GM23338 (cell line): ENCODE results near the gene STAB2. TPM values are rescaled to one million over a fixed set of nuclear protein-coding genes. Genes with fewer than 3 reads are reported as not detected.

Source experiments
- ATAC-seq: fragments of 200-7000 bp; cut with Tn5 transposase; 3 replicates; pipeline ENCODE4 v1.9.1; 2020
- DNase-seq: peaks from one replicate; pipeline ENCODE4 v3.0.0-alpha.2; 2015; ENCODE audit warnings: low spot score
- H2AFZ ChIP-seq: fragments of 200-600 bp; sonication (generic); 2 replicates; pipeline ENCODE4 v1.8.0; 2016; ENCODE audit warnings: antibody characterized with exemption, mild to moderate bottlenecking, moderate library complexity
- H3F3A ChIP-seq: fragments of 200-600 bp; sonication (generic); replicated peaks from 2 replicates; pipeline ENCODE4 v1.8.0; 2017; ENCODE audit warnings: antibody characterized with exemption, mixed run types, low read depth
- H3K27ac ChIP-seq: fragments of 200-600 bp; sonication (generic); 2 replicates; pipeline ENCODE4 v1.6.1; 2016; ENCODE audit warnings: low read depth
- H3K27me3 ChIP-seq: fragments of 200-600 bp; sonication (generic); 2 replicates; pipeline ENCODE4 v1.8.0; 2016; ENCODE audit warnings: mild to moderate bottlenecking, mixed run types, moderate library complexity; ENCODE audit not compliant: insufficient read depth
- H3K36me3 ChIP-seq: fragments of 200-600 bp; sonication (generic); 2 replicates; pipeline ENCODE4 v1.8.0; 2016; ENCODE audit warnings: mild to moderate bottlenecking; ENCODE audit not compliant: insufficient read depth
- H3K4me1 ChIP-seq: fragments of 200-600 bp; sonication (generic); 2 replicates; pipeline ENCODE4 v1.8.0; 2016; ENCODE audit warnings: mild to moderate bottlenecking, moderate library complexity; ENCODE audit not compliant: insufficient read depth
- H3K4me2 ChIP-seq: fragments of 200-600 bp; sonication (generic); 2 replicates; pipeline ENCODE4 v1.7.1; 2017; ENCODE audit warnings: mixed run types
- H3K4me3 ChIP-seq: fragments of 200-600 bp; sonication (generic); 2 replicates; pipeline ENCODE4 v1.6.1; 2016; ENCODE audit warnings: mixed run types
- H3K79me2 ChIP-seq: fragments of 200-600 bp; sonication (generic); replicated peaks from 2 replicates; pipeline ENCODE4 v1.8.0; 2017; ENCODE audit warnings: mild to moderate bottlenecking; ENCODE audit not compliant: insufficient read depth
- H3K9me2 ChIP-seq: fragments of 200-600 bp; sonication (generic); 2 replicates; pipeline ENCODE4 v1.8.0; 2017; ENCODE audit not compliant: insufficient read depth
- H4K20me1 ChIP-seq: fragments of 200-600 bp; sonication (generic); replicated peaks from 2 replicates; pipeline ENCODE4 v1.8.0; 2017; ENCODE audit warnings: mild to moderate bottlenecking; ENCODE audit not compliant: insufficient read depth
- H3K27ac Mint-ChIP-seq: 2 replicates; pipeline ENCODE4 v1.8.0; 2020; ENCODE audit warnings: inconsistent platforms, mild to moderate bottlenecking, moderate library complexity, mixed read lengths
- H3K27me3 Mint-ChIP-seq: 3 replicates; pipeline ENCODE4 v1.8.0; 2022; ENCODE audit warnings: low read depth, mild to moderate bottlenecking, moderate library complexity, mixed read lengths, inconsistent platforms; ENCODE audit not compliant: insufficient read depth, poor library complexity
- H3K36me3 Mint-ChIP-seq: 3 replicates; pipeline ENCODE4 v1.8.0; 2021; ENCODE audit warnings: low read depth, mild to moderate bottlenecking, inconsistent platforms, moderate library complexity, mixed read lengths
- H3K4me1 Mint-ChIP-seq: 3 replicates; pipeline ENCODE4 v1.8.0; 2020; ENCODE audit warnings: mild to moderate bottlenecking, inconsistent platforms, mixed read lengths
- H3K4me3 Mint-ChIP-seq: 3 replicates; pipeline ENCODE4 v1.8.0; 2021; ENCODE audit warnings: moderate library complexity, mild to moderate bottlenecking, inconsistent platforms, mixed read lengths
- H3K9me3 Mint-ChIP-seq: 3 replicates; pipeline ENCODE4 v1.8.0; 2020; ENCODE audit warnings: moderate library complexity, mild to moderate bottlenecking, inconsistent platforms, mixed read lengths
- CREB1 ChIP-seq: fragments of 250-450 bp; sonication (Bioruptor Pico); IDR thresholded peaks from 2 replicates; pipeline ENCODE4 v1.5.0; 2020; ENCODE audit warnings: low read depth, mild to moderate bottlenecking, moderate library complexity
- EZH2 ChIP-seq: fragments of 200-600 bp; sonication (generic); IDR thresholded peaks from one replicate; pipeline ENCODE4 v1.8.0; 2017; ENCODE audit warnings: antibody characterized with exemption, mild to moderate bottlenecking, low read depth; ENCODE audit not compliant: unreplicated experiment
- EZH2phosphoT487 ChIP-seq: fragments of 200-600 bp; sonication (generic); IDR thresholded peaks from one replicate; pipeline ENCODE4 v1.8.1; 2018; ENCODE audit warnings: antibody characterized with exemption; ENCODE audit not compliant: unreplicated experiment
- JUNB ChIP-seq: IDR thresholded peaks from one replicate; pipeline ENCODE4 v1.6.1; 2016; ENCODE audit warnings: antibody characterized with exemption; ENCODE audit not compliant: unreplicated experiment
- NANOG ChIP-seq: IDR thresholded peaks from 2 replicates; pipeline ENCODE4 v1.6.1; 2016; ENCODE audit warnings: antibody characterized with exemption, borderline replicate concordance
- POLR2AphosphoS5 ChIP-seq: IDR thresholded peaks from 2 replicates; pipeline ENCODE4 v1.6.1; 2016; ENCODE audit warnings: antibody characterized with exemption, low read depth
- STAT1 ChIP-seq: IDR thresholded peaks from one replicate; pipeline ENCODE4 v1.6.1; 2016; ENCODE audit warnings: antibody characterized with exemption; ENCODE audit not compliant: unreplicated experiment
- ZNF114 ChIP-seq: fragments of 250-450 bp; sonication (Bioruptor Pico); IDR thresholded peaks from 2 replicates; pipeline ENCODE4 v1.5.0; 2020; ENCODE audit warnings: mild to moderate bottlenecking, moderate library complexity
- ZNF331 ChIP-seq: fragments of 250-450 bp; sonication (Bioruptor Pico); IDR thresholded peaks from 2 replicates; pipeline ENCODE4 v1.5.0; 2020; ENCODE audit warnings: low read depth, mild to moderate bottlenecking, moderate library complexity
- polyA plus RNA-seq: library from polyadenylated mRNA; unstranded; fragments of >200 nt; fragmentation: Nextera tagmentation; extraction: Ambion mirVana; gene quantifications from 2 replicates; pipeline ENCODE4 v1.2.1, GENCODE V29; 2016
- total RNA-seq: library from RNA; depleted of rRNA; stranded (reverse); fragments of >200 nt; shearing (Covaris generic); gene quantifications from 2 replicates; pipeline ENCODE4 v1.2.3, GENCODE V29; 2014
- TF ChIP-seq, protein P1 (sequence below): IDR thresholded peaks from one replicate; pipeline ENCODE4 v1.6.1; 2018; ENCODE audit warnings: antibody characterized with exemption; ENCODE audit not compliant: unreplicated experiment
- TF ChIP-seq, protein P2 (sequence below), 2 experiments: fragments of 200-600 bp in 1 of 2; sonication (generic) in 1 of 2; conservative IDR thresholded peaks; 2 replicates each; pipeline versions ENCODE4 v1.5.1 to v1.6.1; 2016 to 2017; ENCODE audit warnings: antibody characterized with exemption in 2 of 2, low read depth in 2 of 2, mild to moderate bottlenecking in 2 of 2, moderate library complexity in 1 of 2
- TF ChIP-seq, protein P3 (sequence below): fragments of 250-450 bp; sonication (Bioruptor Pico); IDR thresholded peaks from 2 replicates; pipeline ENCODE4 v1.5.0; 2020; ENCODE audit warnings: mild to moderate bottlenecking, moderate library complexity

Gene STAB2
- total and polyA plus RNA-seq, 2 experiments from 2014 or later, result 0.14 TPM; not detected in 1

DNA sequence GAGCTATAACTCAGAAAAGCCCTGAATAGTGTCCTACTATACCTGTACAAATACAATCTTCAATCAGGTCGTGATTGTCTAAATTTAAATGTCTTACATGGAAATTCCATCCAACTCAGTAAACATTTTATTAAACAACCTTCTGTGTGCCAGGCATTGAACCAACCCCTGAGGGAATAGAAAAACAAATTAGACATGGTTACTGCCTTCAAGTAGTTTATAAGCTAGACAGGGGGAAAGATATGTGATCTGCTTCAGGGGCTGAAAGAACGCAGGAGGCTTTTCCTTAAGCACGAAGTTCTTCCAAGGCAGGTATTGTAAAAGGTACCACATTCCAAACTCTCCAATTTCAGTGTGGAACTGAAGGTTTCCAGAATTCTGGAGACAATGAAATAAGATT lies 39.7 kb upstream of the STAB2 start (continued):
- TF ChIP-seq, protein P1, sequence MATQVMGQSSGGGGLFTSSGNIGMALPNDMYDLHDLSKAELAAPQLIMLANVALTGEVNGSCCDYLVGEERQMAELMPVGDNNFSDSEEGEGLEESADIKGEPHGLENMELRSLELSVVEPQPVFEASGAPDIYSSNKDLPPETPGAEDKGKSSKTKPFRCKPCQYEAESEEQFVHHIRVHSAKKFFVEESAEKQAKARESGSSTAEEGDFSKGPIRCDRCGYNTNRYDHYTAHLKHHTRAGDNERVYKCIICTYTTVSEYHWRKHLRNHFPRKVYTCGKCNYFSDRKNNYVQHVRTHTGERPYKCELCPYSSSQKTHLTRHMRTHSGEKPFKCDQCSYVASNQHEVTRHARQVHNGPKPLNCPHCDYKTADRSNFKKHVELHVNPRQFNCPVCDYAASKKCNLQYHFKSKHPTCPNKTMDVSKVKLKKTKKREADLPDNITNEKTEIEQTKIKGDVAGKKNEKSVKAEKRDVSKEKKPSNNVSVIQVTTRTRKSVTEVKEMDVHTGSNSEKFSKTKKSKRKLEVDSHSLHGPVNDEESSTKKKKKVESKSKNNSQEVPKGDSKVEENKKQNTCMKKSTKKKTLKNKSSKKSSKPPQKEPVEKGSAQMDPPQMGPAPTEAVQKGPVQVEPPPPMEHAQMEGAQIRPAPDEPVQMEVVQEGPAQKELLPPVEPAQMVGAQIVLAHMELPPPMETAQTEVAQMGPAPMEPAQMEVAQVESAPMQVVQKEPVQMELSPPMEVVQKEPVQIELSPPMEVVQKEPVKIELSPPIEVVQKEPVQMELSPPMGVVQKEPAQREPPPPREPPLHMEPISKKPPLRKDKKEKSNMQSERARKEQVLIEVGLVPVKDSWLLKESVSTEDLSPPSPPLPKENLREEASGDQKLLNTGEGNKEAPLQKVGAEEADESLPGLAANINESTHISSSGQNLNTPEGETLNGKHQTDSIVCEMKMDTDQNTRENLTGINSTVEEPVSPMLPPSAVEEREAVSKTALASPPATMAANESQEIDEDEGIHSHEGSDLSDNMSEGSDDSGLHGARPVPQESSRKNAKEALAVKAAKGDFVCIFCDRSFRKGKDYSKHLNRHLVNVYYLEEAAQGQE, result no peak
- no peak for TF ChIP-seq CREB1 (CRISPR knock-in tag)
- TF ChIP-seq EZH2, result no peak
- no peak for TF ChIP-seq STAT1
- TF ChIP-seq, protein P2, sequence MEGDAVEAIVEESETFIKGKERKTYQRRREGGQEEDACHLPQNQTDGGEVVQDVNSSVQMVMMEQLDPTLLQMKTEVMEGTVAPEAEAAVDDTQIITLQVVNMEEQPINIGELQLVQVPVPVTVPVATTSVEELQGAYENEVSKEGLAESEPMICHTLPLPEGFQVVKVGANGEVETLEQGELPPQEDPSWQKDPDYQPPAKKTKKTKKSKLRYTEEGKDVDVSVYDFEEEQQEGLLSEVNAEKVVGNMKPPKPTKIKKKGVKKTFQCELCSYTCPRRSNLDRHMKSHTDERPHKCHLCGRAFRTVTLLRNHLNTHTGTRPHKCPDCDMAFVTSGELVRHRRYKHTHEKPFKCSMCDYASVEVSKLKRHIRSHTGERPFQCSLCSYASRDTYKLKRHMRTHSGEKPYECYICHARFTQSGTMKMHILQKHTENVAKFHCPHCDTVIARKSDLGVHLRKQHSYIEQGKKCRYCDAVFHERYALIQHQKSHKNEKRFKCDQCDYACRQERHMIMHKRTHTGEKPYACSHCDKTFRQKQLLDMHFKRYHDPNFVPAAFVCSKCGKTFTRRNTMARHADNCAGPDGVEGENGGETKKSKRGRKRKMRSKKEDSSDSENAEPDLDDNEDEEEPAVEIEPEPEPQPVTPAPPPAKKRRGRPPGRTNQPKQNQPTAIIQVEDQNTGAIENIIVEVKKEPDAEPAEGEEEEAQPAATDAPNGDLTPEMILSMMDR (conservative IDR thresholded peaks at IDR 0.05; ENCODE audit: low read depth in 2 of 2), result no peak
- no peak for TF ChIP-seq EZH2phosphoT487
- no peak for TF ChIP-seq POLR2AphosphoS5
- TF ChIP-seq ZNF331 (CRISPR knock-in tag), result no peak
- no peak for TF ChIP-seq JUNB
- TF ChIP-seq ZNF114 (CRISPR knock-in tag), result no peak

DNA sequence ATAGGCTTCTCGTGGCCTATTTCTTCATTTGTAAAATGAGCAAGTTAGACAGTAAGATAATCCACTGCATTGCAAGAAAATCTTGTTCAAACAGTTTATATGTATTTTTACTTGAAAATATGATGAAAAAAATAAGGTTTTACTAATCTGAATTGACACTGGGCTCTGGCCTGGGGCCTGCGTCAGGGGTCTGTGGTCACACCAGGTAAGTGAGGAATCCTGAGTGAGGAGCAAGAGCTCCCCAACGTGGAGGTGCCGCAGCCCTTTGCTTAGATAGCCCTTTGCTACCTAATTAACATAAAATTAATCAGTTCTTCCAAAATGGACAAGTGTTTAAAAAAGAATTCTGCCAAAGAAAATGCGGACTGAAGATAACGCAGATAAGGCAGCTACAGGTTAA lies 39.1 kb upstream of the STAB2 start:
- Mint-ChIP-seq H3K4me3 (no peak overlapping the region), H3K27me3 (no peaks in the 10 kb centered on the region), H3K4me1 (no peaks in the 10 kb centered on the region), H3K9me3 (peaks cover 4% of the 10 kb centered on the region; the same call in 2 of the 3 replicates), H3K27ac (no peak overlapping the region), H3K36me3 (no peaks in the 10 kb centered on the region; the same call in 2 of the 3 replicates)
- no peaks in the 10 kb centered on the region for H3K36me3 ChIP-seq
- no peak overlapping the region for H3K27ac ChIP-seq
- peak; percentile 16 for DNase-seq
- ATAC-seq, result peak; percentile 91
- H2AFZ ChIP-seq, result no peak overlapping the region
- H3K79me2 ChIP-seq, result no peaks in the 10 kb centered on the region
- no peaks in the 10 kb centered on the region for H3F3A ChIP-seq
- H4K20me1 ChIP-seq, result no peaks in the 10 kb centered on the region
- H3K4me3 ChIP-seq, result no peak overlapping the region
- H3K4me1 ChIP-seq, result no peaks in the 10 kb centered on the region
- TF ChIP-seq, protein P3, sequence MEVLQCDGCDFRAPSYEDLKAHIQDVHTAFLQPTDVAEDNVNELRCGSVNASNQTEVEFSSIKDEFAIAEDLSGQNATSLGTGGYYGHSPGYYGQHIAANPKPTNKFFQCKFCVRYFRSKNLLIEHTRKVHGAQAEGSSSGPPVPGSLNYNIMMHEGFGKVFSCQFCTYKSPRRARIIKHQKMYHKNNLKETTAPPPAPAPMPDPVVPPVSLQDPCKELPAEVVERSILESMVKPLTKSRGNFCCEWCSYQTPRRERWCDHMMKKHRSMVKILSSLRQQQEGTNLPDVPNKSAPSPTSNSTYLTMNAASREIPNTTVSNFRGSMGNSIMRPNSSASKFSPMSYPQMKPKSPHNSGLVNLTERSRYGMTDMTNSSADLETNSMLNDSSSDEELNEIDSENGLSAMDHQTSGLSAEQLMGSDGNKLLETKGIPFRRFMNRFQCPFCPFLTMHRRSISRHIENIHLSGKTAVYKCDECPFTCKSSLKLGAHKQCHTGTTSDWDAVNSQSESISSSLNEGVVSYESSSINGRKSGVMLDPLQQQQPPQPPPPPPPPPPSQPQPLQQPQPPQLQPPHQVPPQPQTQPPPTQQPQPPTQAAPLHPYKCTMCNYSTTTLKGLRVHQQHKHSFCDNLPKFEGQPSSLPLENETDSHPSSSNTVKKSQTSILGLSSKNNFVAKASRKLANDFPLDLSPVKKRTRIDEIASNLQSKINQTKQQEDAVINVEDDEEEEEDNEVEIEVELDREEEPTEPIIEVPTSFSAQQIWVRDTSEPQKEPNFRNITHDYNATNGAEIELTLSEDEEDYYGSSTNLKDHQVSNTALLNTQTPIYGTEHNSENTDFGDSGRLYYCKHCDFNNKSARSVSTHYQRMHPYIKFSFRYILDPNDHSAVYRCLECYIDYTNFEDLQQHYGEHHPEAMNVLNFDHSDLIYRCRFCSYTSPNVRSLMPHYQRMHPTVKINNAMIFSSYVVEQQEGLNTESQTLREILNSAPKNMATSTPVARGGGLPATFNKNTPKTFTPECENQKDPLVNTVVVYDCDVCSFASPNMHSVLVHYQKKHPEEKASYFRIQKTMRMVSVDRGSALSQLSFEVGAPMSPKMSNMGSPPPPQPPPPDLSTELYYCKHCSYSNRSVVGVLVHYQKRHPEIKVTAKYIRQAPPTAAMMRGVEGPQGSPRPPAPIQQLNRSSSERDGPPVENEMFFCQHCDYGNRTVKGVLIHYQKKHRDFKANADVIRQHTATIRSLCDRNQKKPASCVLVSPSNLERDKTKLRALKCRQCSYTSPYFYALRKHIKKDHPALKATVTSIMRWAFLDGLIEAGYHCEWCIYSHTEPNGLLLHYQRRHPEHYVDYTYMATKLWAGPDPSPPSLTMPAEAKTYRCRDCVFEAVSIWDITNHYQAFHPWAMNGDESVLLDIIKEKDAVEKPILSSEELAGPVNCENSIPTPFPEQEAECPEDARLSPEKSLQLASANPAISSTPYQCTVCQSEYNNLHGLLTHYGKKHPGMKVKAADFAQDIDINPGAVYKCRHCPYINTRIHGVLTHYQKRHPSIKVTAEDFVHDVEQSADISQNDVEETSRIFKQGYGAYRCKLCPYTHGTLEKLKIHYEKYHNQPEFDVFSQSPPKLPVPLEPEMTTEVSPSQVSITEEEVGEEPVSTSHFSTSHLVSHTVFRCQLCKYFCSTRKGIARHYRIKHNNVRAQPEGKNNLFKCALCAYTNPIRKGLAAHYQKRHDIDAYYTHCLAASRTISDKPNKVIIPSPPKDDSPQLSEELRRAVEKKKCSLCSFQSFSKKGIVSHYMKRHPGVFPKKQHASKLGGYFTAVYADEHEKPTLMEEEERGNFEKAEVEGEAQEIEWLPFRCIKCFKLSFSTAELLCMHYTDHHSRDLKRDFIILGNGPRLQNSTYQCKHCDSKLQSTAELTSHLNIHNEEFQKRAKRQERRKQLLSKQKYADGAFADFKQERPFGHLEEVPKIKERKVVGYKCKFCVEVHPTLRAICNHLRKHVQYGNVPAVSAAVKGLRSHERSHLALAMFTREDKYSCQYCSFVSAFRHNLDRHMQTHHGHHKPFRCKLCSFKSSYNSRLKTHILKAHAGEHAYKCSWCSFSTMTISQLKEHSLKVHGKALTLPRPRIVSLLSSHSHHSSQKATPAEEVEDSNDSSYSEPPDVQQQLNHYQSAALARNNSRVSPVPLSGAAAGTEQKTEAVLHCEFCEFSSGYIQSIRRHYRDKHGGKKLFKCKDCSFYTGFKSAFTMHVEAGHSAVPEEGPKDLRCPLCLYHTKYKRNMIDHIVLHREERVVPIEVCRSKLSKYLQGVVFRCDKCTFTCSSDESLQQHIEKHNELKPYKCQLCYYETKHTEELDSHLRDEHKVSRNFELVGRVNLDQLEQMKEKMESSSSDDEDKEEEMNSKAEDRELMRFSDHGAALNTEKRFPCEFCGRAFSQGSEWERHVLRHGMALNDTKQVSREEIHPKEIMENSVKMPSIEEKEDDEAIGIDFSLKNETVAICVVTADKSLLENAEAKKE (CRISPR knock-in tag), result no peak
- TF ChIP-seq, protein P2 (conservative IDR thresholded peaks at IDR 0.05; ENCODE audit: low read depth in 2 of 2), result peak in 1 of 2 experiments; percentile 56; a peak in 2 of 4 replicates
- TF ChIP-seq NANOG, result no peak
- no peaks in the 10 kb centered on the region for H3K27me3 ChIP-seq
- H3K4me2 ChIP-seq, result no peak overlapping the region
- no peaks in the 10 kb centered on the region for H3K9me2 ChIP-seq
